IMR-90 (cell line): Measurements from ENCODE around the gene SLC7A6. TPM values are rescaled to one million over a fixed set of nuclear protein-coding genes. Genes with fewer than 3 reads are reported as not detected.
A peak's percentile ranks its signal among the peaks of the same experiment; 100 is the strongest.

Experiments used
- ATAC-seq: fragments of 200-7000 bp; cut with Tn5 transposase; 2 replicates; pipeline ENCODE4 v1.9.1; 2020; ENCODE audit warnings: low read depth, mild to moderate bottlenecking, moderate library complexity
- BruUV-seq: library from RNA; stranded (reverse); fragments of 400-500 nt; replicated peaks from 2 replicates; lab custom pipeline; 2021; lab: Mats Ljungman, UMichigan
- CTCF ChIA-PET: fragments of 300-600 bp; formaldehyde crosslinking; extraction: SDS; loops from one replicate; lab custom pipeline; 2021; ENCODE audit warnings: antibody characterized with exemption; lab: Yijun Ruan, JAX
- POLR2A ChIA-PET: fragments of 300-600 bp; sonication (Branson Sonifier 250); formaldehyde crosslinking; loops from one replicate; lab custom pipeline; 2022; ENCODE audit warnings: antibody characterized with exemption; ENCODE audit not compliant: unreplicated experiment; lab: Charles Lee
- DNase-seq: peaks from one replicate; pipeline ENCODE4 v3.0.0; 2013
- H2AFZ ChIP-seq: replicated peaks from 2 replicates; pipeline ENCODE3; 2013; ENCODE audit warnings: low read length, mild to moderate bottlenecking; ENCODE audit not compliant: poor library complexity
- H2AK5ac ChIP-seq: 2 replicates; pipeline ENCODE4 v1.6.1; 2013; ENCODE audit warnings: low read depth, low read length, inconsistent platforms
- H2AK9ac ChIP-seq: replicated peaks from 2 replicates; pipeline ENCODE3; 2013; ENCODE audit warnings: mild to moderate bottlenecking, low read depth, low read length, moderate library complexity; ENCODE audit not compliant: poor library complexity
- H2BK120ac ChIP-seq: 2 replicates; pipeline ENCODE4 v1.6.1; 2013; ENCODE audit warnings: low read depth, low read length, inconsistent platforms
- H2BK15ac ChIP-seq: 3 replicates; pipeline ENCODE4 v1.6.1; 2013; ENCODE audit warnings: low read depth, low read length, inconsistent platforms
- H2BK20ac ChIP-seq: 2 replicates; pipeline ENCODE4 v1.6.1; 2013; ENCODE audit warnings: low read depth, mild to moderate bottlenecking, inconsistent platforms, low read length, moderate library complexity
- H2BK5ac ChIP-seq: 2 replicates; pipeline ENCODE4 v1.6.1; 2013; ENCODE audit warnings: mild to moderate bottlenecking, low read depth, low read length, inconsistent platforms; ENCODE audit not compliant: poor library complexity, severe bottlenecking
- H3K14ac ChIP-seq: replicated peaks from 2 replicates; pipeline ENCODE4 v1.6.1; 2013; ENCODE audit warnings: low read depth, low read length, inconsistent platforms
- H3K18ac ChIP-seq: 2 replicates; pipeline ENCODE4 v1.6.1; 2013; ENCODE audit warnings: low read depth, low read length, control low read depth
- H3K23ac ChIP-seq: 2 replicates; pipeline ENCODE4 v1.6.1; 2013; ENCODE audit warnings: low read depth, low read length, inconsistent platforms
- H3K27ac ChIP-seq: 2 replicates; pipeline ENCODE4 v1.5.1; 2013; ENCODE audit warnings: mild to moderate bottlenecking, control low read depth, low read length; ENCODE audit not compliant: insufficient read depth
- H3K27me3 ChIP-seq: 2 replicates; pipeline ENCODE4 v1.6.1; 2013; ENCODE audit warnings: low read length; ENCODE audit not compliant: control insufficient read depth, insufficient read depth
- H3K36me3 ChIP-seq: 2 replicates; pipeline ENCODE4 v1.6.1; 2013; ENCODE audit warnings: low read length, mixed read lengths; ENCODE audit not compliant: control insufficient read depth, insufficient read depth
- H3K4ac ChIP-seq: 2 replicates; pipeline ENCODE4 v1.6.1; 2013; ENCODE audit warnings: low read depth, low read length, inconsistent platforms
- H3K4me1 ChIP-seq: 2 replicates; pipeline ENCODE4 v1.6.1; 2013; ENCODE audit warnings: low read length, mixed read lengths; ENCODE audit not compliant: control insufficient read depth, insufficient read depth
- H3K4me2 ChIP-seq: 2 replicates; pipeline ENCODE4 v1.6.1; 2013; ENCODE audit warnings: low read depth, mild to moderate bottlenecking, control low read depth, low read length, moderate library complexity
- H3K4me3 ChIP-seq: 2 replicates; pipeline ENCODE4 v1.5.1; 2013; ENCODE audit warnings: low read depth, mild to moderate bottlenecking, control low read depth, low read length, moderate library complexity; ENCODE audit not compliant: insufficient read depth
- H3K56ac ChIP-seq: 2 replicates; pipeline ENCODE4 v1.6.1; 2013; ENCODE audit warnings: low read length, inconsistent platforms; ENCODE audit not compliant: insufficient read depth; ENCODE audit errors: extremely low read depth
- H3K79me1 ChIP-seq, 2 experiments: 2 replicates each; pipeline ENCODE4 v1.6.1; 2013; ENCODE audit warnings: low read length in 2 of 2, inconsistent platforms in 1 of 2, low read depth in 1 of 2
- H3K9ac ChIP-seq: 2 replicates; pipeline ENCODE4 v1.6.1; 2013; ENCODE audit warnings: low read depth, low read length, control low read depth
- H3K9me1 ChIP-seq: 2 replicates; pipeline ENCODE4 v1.6.1; 2013; ENCODE audit warnings: low read length, inconsistent platforms; ENCODE audit not compliant: insufficient read depth
- H3K9me3 ChIP-seq: 2 replicates; pipeline ENCODE4 v1.6.1; 2013; ENCODE audit warnings: low read length; ENCODE audit not compliant: control insufficient read depth, insufficient read depth
- H4K20me1 ChIP-seq: 2 replicates; pipeline ENCODE4 v1.6.1; 2013; ENCODE audit warnings: low read length, inconsistent platforms; ENCODE audit not compliant: insufficient read depth
- H4K5ac ChIP-seq: 2 replicates; pipeline ENCODE4 v1.6.1; 2013; ENCODE audit warnings: mild to moderate bottlenecking, low read depth, low read length, control low read depth
- H4K8ac ChIP-seq, 2 experiments: 2 replicates each; pipeline ENCODE4 v1.6.1; 2013; ENCODE audit warnings: low read depth in 2 of 2, low read length in 2 of 2, control low read depth in 1 of 2, inconsistent platforms in 1 of 2
- H4K91ac ChIP-seq: 2 replicates; pipeline ENCODE4 v1.6.1; 2013; ENCODE audit warnings: low read depth, low read length, inconsistent platforms; ENCODE audit not compliant: insufficient read depth
- BHLHE40 ChIP-seq: fragments of 150-350 bp; IDR thresholded peaks from 2 replicates; pipeline ENCODE4 v1.6.1; 2016; ENCODE audit warnings: mild to moderate bottlenecking, low read depth, low read length
- CEBPB ChIP-seq: IDR thresholded peaks from 2 replicates; pipeline ENCODE4 v1.6.1; 2012; ENCODE audit warnings: low read depth, low read length, improper control_type of control experiment
- CHD1 ChIP-seq: IDR thresholded peaks from 2 replicates; pipeline ENCODE4 v1.6.1; 2012; ENCODE audit warnings: low read depth, low read length, improper control_type of control experiment
- CTCF ChIP-seq: conservative IDR thresholded peaks from 2 replicates; pipeline ENCODE4 v1.5.1; 2012; ENCODE audit warnings: mild to moderate bottlenecking, low read depth, low read length, improper control_type of control experiment
- ELK1 ChIP-seq: fragments of 150-350 bp; IDR thresholded peaks from 2 replicates; pipeline ENCODE4 v1.6.1; 2016; ENCODE audit warnings: low read depth, mild to moderate bottlenecking, low read length, moderate library complexity, borderline replicate concordance
- FOS ChIP-seq: fragments of 150-350 bp; IDR thresholded peaks from 2 replicates; pipeline ENCODE4 v1.6.1; 2016; ENCODE audit warnings: low read depth, low read length
- MAFK ChIP-seq: IDR thresholded peaks from 2 replicates; pipeline ENCODE4 v1.6.1; 2012; ENCODE audit warnings: low read depth, low read length, improper control_type of control experiment
- MAZ ChIP-seq: IDR thresholded peaks from 2 replicates; pipeline ENCODE4 v1.6.1; 2012; ENCODE audit warnings: low read depth, mild to moderate bottlenecking, low read length, improper control_type of control experiment, moderate library complexity, borderline replicate concordance
- MXI1 ChIP-seq: IDR thresholded peaks from 2 replicates; pipeline ENCODE4 v1.6.1; 2012; ENCODE audit warnings: low read depth, mild to moderate bottlenecking, low read length, moderate library complexity, borderline replicate concordance
- NFE2L2 ChIP-seq: fragments of 150-350 bp; IDR thresholded peaks from 2 replicates; pipeline ENCODE4 v1.6.1; 2016; ENCODE audit warnings: low read depth, mild to moderate bottlenecking, low read length
- POLR2A ChIP-seq: IDR thresholded peaks from 2 replicates; pipeline ENCODE4 v1.6.1; 2012; ENCODE audit warnings: mild to moderate bottlenecking, low read depth, low read length
- RAD21 ChIP-seq: IDR thresholded peaks from 2 replicates; pipeline ENCODE4 v1.6.1; 2012; ENCODE audit warnings: low read length, improper control_type of control experiment
- RCOR1 ChIP-seq: IDR thresholded peaks from 2 replicates; pipeline ENCODE4 v1.6.1; 2012; ENCODE audit warnings: mild to moderate bottlenecking, low read length, improper control_type of control experiment; ENCODE audit not compliant: insufficient replicate concordance
- RFX5 ChIP-seq: IDR thresholded peaks from 2 replicates; pipeline ENCODE4 v1.8.0; 2012; ENCODE audit warnings: low read depth, mild to moderate bottlenecking, low read length, moderate library complexity
- SMC3 ChIP-seq: fragments of 150-350 bp; IDR thresholded peaks from 2 replicates; pipeline ENCODE4 v1.6.1; 2016; ENCODE audit warnings: low read depth, mild to moderate bottlenecking, antibody characterized with exemption, low read length, moderate library complexity
- USF2 ChIP-seq: fragments of 150-350 bp; IDR thresholded peaks from 2 replicates; pipeline ENCODE4 v1.6.1; 2017; ENCODE audit warnings: mild to moderate bottlenecking, antibody characterized with exemption, low read length, low read depth
- WGBS, 2 experiments: methylation state at CpG; one replicate each; pipeline versions ENCODE4 v1.1.5 to v1.1.7; 2013; ENCODE audit warnings: missing lambda C conversion rate in 2 of 2; ENCODE audit not compliant: insufficient read length in 1 of 2; ENCODE audit errors: extremely low coverage in 2 of 2; 5-methylcytosine and 5-hydroxymethylcytosine counted together
- dilution Hi-C: fragments of 300-500 bp; cut with HindIII; formaldehyde crosslinking; loops from one replicate; pipeline ENCODE4 v1.14.3; 2018; ENCODE audit warnings: low sequenced_read_pairs; ENCODE audit not compliant: unreplicated experiment
- in situ Hi-C: fragments of 300-500 bp; cut with MboI; formaldehyde crosslinking; loops from 3 replicates; pipeline ENCODE4 v1.14.3; 2019; ENCODE audit warnings: low sequenced_read_pairs, inconsistent platforms, mixed read lengths
- intact Hi-C: fragments of 100-400 bp; cut with micrococcal nuclease; formaldehyde crosslinking; loops from 2 replicates; pipeline ENCODE4 v1.10.0; 2022
- polyA plus RNA-seq, 3 experiments: library from polyadenylated mRNA; depleted of rRNA; stranded (reverse); fragments of >200 nt; gene quantifications; 2 replicates each; pipeline ENCODE4 v1.2.3, GENCODE V29; 2012; ENCODE audit warnings: low replicate concordance in 1 of 3
- total RNA-seq: library from RNA; depleted of rRNA; stranded (reverse); fragments of >200 nt; gene quantifications from 2 replicates; pipeline ENCODE4 v1.2.3, GENCODE V29; 2012

SLC7A6 gene
- total and polyA plus RNA-seq, 2 of the 4 experiments (the other 2 are of a cell fraction), result 29.4 to 36.1 TPM

GRCh38 chr16:68297908-68298307 lies 33.6 kb downstream of the SLC7A6 start:
- Histone ChIP-seq H3K4ac (no peak overlapping the region), H2BK15ac (no peak overlapping the region), H2AFZ (no peak overlapping the region), H3K9me1 (peaks cover 8% of the 10 kb centered on the region; the same call in 1 of the 2 replicates), H3K4me2 (no peak overlapping the region), H2BK5ac (no peak overlapping the region), H4K91ac (no peak overlapping the region), H3K56ac (no peak overlapping the region), H3K9ac (no peak overlapping the region), H3K14ac (no peak overlapping the region), H3K9me3 (no peaks in the 10 kb centered on the region), H4K20me1 (peaks cover 16% of the 10 kb centered on the region), H3K36me3 (peaks cover 58% of the 10 kb centered on the region), H4K5ac (no peak overlapping the region), H4K8ac (no peak overlapping the region), H3K18ac (no peak overlapping the region), H3K23ac (no peak overlapping the region), H3K4me1 (peaks cover 7% of the 10 kb centered on the region; the same call in 1 of the 2 replicates), H3K79me1 (peaks cover 15 to 62% of the 10 kb centered on the region in 2 experiments; a peak in 3 of 4 replicates), H2AK5ac (no peak overlapping the region), H3K27ac (no peak overlapping the region), H2BK20ac (no peak overlapping the region), H3K27me3 (no peaks in the 10 kb centered on the region), H2AK9ac (no peak overlapping the region), H3K4me3 (no peak overlapping the region), H2BK120ac (no peak overlapping the region)
- in situ Hi-C loops (no loop called here), intact Hi-C loops (loop anchor here (5.0 kb wide), 1 partner anchor 36 kb away; the partner anchor contains the start of gene SLC7A6), dilution Hi-C loops (no loop called here)
- ChIA-PET CTCF (no interaction called here), POLR2A (no interaction called here)
- DNase-seq, result peak; percentile 11
- TF ChIP-seq CEBPB, result no peak
- no peak for TF ChIP-seq RFX5
- TF ChIP-seq FOS, result no peak
- no peak for TF ChIP-seq SMC3
- TF ChIP-seq MAZ, result no peak
- TF ChIP-seq MAFK, result no peak
- TF ChIP-seq CHD1, result no peak
- no peak for TF ChIP-seq RAD21
- no peak for TF ChIP-seq USF2
- TF ChIP-seq NFE2L2, result no peak
- no peak for TF ChIP-seq POLR2A
- no peak for TF ChIP-seq MXI1
- TF ChIP-seq ELK1, result no peak
- no peak for TF ChIP-seq CTCF
- TF ChIP-seq BHLHE40, result no peak
- TF ChIP-seq RCOR1, result no peak
- ATAC-seq, result no peak
- no CpG with 5 or more reads among the region's 3 CpGs for WGBS, 2 experiments
- no TSS peak for BruUV-seq
